ENCODE results near the gene TIMP4. TPM values are rescaled to one million over a fixed set of nuclear protein-coding genes. Genes with fewer than 3 reads are reported as not detected.

The TIMP4 gene
- total and polyA plus RNA-seq, 4 donors: 0.36 to 1.7 (median 0.76) TPM

DNA sequence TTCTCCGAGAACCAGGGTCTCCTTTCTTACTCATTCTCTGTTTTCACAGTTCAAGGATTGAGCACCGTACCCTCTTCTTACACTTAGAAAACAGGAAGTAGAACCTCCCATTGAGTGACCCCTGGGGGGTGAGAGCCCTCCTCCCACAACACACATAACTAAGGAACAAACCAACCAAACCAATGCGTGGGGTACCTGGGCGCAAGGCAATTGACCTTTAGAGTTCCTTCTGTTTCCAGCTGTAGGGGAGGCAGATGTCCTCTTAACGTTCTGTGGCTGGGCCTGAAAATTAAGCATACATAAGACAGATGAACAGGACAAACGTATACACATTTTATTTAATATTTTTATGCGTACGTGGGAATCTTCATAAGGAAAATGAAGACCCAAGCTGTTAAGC is 33.5 kb upstream of the TIMP4 start:
- Histone ChIP-seq H3K4me1 (ENCODE audit: control insufficient read depth in 4 of 4, insufficient read depth in 4 of 4, low read length in 3 of 4) (peaks cover 0 to 5% (median 0%) of the 10 kb centered on the region in 4 donors), H3K27ac (ENCODE audit: low read depth in 1 of 2, low read length in 2 of 2) (no peak overlapping the region), H3K27me3 (ENCODE audit: control insufficient read depth in 4 of 4, insufficient read depth in 4 of 4, low read length in 3 of 4) (no peaks in the 10 kb centered on the region), H3K9ac (ENCODE audit: low read depth in 1 of 2, low read length in 2 of 2) (no peak overlapping the region), H3K36me3 (ENCODE audit: control insufficient read depth in 4 of 4, insufficient read depth in 3 of 4, low read depth in 1 of 4, low read length in 3 of 4) (no peaks in the 10 kb centered on the region), H3K9me3 (ENCODE audit: control insufficient read depth in 4 of 4, low read length in 3 of 4) (no peaks in the 10 kb centered on the region), H3K4me3 (ENCODE audit: low read depth in 1 of 3, low read length in 3 of 3) (no peak overlapping the region)
- no peak for DNase-seq (ENCODE audit: low spot score)
- TF ChIP-seq TAF1 (conservative IDR thresholded peaks at IDR 0.05) (no peak), RAD21 (IDR thresholded peaks at IDR 0.05) (no peak), HNF4G (IDR thresholded peaks at IDR 0.05) (no peak), SP1 (IDR thresholded peaks at IDR 0.05) (no peak), NR2F2 (IDR thresholded peaks at IDR 0.05) (no peak), RXRA (IDR thresholded peaks at IDR 0.05) (no peak), ZBTB33 (IDR thresholded peaks at IDR 0.05) (no peak), FOXA1 (IDR thresholded peaks at IDR 0.05) (no peak), GABPA (IDR thresholded peaks at IDR 0.05 in 1 of 2, conservative IDR thresholded peaks at IDR 0.05 in 1 of 2) (no peak), FOXA2 (IDR thresholded peaks at IDR 0.05) (no peak), REST (IDR thresholded peaks at IDR 0.05) (no peak), JUND (IDR thresholded peaks at IDR 0.05) (no peak), YY1 (IDR thresholded peaks at IDR 0.05) (no peak), EGR1 (IDR thresholded peaks at IDR 0.05; ENCODE audit: low read depth in 2 of 2) (no peak), HNF4A (conservative IDR thresholded peaks at IDR 0.05) (no peak)
- TF ChIP-seq, protein P1, sequence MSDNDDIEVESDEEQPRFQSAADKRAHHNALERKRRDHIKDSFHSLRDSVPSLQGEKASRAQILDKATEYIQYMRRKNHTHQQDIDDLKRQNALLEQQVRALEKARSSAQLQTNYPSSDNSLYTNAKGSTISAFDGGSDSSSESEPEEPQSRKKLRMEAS (IDR thresholded peaks at IDR 0.05): no peak
- TF ChIP-seq, protein P2, sequence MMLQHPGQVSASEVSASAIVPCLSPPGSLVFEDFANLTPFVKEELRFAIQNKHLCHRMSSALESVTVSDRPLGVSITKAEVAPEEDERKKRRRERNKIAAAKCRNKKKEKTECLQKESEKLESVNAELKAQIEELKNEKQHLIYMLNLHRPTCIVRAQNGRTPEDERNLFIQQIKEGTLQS (IDR thresholded peaks at IDR 0.05): no peak
- TF ChIP-seq, protein P3, sequence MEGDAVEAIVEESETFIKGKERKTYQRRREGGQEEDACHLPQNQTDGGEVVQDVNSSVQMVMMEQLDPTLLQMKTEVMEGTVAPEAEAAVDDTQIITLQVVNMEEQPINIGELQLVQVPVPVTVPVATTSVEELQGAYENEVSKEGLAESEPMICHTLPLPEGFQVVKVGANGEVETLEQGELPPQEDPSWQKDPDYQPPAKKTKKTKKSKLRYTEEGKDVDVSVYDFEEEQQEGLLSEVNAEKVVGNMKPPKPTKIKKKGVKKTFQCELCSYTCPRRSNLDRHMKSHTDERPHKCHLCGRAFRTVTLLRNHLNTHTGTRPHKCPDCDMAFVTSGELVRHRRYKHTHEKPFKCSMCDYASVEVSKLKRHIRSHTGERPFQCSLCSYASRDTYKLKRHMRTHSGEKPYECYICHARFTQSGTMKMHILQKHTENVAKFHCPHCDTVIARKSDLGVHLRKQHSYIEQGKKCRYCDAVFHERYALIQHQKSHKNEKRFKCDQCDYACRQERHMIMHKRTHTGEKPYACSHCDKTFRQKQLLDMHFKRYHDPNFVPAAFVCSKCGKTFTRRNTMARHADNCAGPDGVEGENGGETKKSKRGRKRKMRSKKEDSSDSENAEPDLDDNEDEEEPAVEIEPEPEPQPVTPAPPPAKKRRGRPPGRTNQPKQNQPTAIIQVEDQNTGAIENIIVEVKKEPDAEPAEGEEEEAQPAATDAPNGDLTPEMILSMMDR (IDR thresholded peaks at IDR 0.05; ENCODE audit: low read depth, low read length, missing input control): no peak
- WGBS: 93% methylated on average over 8 of the region's 8 CpGs

Measured in liver (tissue), 9 donors.